Cardiac fibroblast (primary cell): ENCODE data around the gene ARHGEF5.
A peak's percentile ranks its signal among the peaks of the same experiment; 100 is the strongest.

ENCODE experiments used
- DNase-seq, 2 donors: peaks; one replicate each; pipeline versions ENCODE4 v3.0.0 to v3.0.0-alpha.2; 2010; ENCODE audit warnings: low read depth in 2 of 2
- H3K4me3 ChIP-seq, 2 donors: replicated peaks in 1 of 2; 1 replicate in 1 of 2; 2 replicates in 1 of 2; pipeline ENCODE4 v1.5.1; 2011; ENCODE audit warnings: low read depth in 2 of 2, low read length in 2 of 2, mild to moderate bottlenecking in 2 of 2, moderate library complexity in 1 of 2
- TF ChIP-seq, protein P1 (sequence below): IDR thresholded peaks from one replicate; pipeline ENCODE4 v1.5.1; 2011; ENCODE audit warnings: low read depth, mild to moderate bottlenecking, low read length, inconsistent platforms

Gene ARHGEF5

DNA sequence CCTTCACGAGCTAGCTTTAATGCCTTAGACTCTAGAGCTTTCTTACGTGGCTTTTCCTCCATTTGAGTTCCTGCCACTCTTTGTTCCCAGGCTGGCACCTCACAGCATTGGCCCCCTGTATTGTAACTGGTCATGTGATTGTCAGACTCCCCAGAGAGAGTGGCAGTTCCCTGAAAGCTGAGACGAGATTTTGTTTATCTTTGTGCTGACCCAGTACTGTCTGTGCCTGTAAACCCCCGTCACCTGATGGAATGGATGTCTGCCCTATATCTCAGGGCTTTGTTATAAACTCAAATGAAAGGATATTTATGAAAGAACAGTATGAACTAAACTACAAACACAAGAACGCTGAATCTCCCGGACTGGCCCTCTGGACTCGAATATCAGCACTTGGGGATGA, 35.3 kb downstream of the ARHGEF5 start:
- DNase-seq: no peak
- TF ChIP-seq, protein P1, sequence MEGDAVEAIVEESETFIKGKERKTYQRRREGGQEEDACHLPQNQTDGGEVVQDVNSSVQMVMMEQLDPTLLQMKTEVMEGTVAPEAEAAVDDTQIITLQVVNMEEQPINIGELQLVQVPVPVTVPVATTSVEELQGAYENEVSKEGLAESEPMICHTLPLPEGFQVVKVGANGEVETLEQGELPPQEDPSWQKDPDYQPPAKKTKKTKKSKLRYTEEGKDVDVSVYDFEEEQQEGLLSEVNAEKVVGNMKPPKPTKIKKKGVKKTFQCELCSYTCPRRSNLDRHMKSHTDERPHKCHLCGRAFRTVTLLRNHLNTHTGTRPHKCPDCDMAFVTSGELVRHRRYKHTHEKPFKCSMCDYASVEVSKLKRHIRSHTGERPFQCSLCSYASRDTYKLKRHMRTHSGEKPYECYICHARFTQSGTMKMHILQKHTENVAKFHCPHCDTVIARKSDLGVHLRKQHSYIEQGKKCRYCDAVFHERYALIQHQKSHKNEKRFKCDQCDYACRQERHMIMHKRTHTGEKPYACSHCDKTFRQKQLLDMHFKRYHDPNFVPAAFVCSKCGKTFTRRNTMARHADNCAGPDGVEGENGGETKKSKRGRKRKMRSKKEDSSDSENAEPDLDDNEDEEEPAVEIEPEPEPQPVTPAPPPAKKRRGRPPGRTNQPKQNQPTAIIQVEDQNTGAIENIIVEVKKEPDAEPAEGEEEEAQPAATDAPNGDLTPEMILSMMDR: no peak
- no peak overlapping the region for H3K4me3 ChIP-seq

GRCh38 chr7:144391014-144391413, 35.8 kb downstream of the ARHGEF5 start:
- no peak overlapping the region for H3K4me3 ChIP-seq
- TF ChIP-seq, protein P1: no peak

GRCh38 chr7:144391823-144392255, 36.6 kb downstream of the ARHGEF5 start:
- H3K4me3 ChIP-seq: peak overlapping the region; percentile 4 to 20
- peak; percentile 78 to 80 for DNase-seq
- TF ChIP-seq, protein P1: peak; percentile 61

More at GRCh38 chr7:144391014-144391413, 35.8 kb downstream of the ARHGEF5 start:
- DNase-seq: no peak

- no peak overlapping the region for H3K4me3 ChIP-seq
- DNase-seq: no peak
- TF ChIP-seq, protein P1: no peak
These were observed 41.9 kb downstream of the ARHGEF5 start for GRCh38 chr7:144397086-144397485.

- H3K4me3 ChIP-seq: no peak overlapping the region
- no peak for DNase-seq
- TF ChIP-seq, protein P1: no peak
These were observed 43.1 kb downstream of the ARHGEF5 start for GRCh38 chr7:144398291-144398690.

DNA sequence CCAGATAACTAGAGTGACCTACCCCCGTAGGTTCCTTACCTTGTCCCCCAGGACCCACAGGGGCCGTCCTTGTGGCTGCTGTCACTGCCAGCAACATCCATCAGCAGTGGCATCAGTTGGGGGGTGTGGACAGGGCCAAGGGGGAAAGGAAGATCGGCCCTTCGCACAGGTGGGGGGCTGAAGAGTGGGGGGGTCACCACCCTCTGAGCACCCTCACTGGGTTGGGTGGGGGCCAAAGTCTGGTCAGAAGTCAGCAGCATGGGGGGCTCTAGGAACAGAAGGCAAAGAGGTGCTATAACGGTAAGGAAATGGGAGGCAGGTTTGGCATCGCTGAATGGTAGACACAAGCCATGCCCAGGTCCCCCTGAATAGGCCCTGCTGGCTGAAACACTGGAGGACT, 43.7 kb downstream of the ARHGEF5 start:
- H3K4me3 ChIP-seq: no peak overlapping the region
- TF ChIP-seq, protein P1: no peak
- no peak for DNase-seq

- no peak overlapping the region for H3K4me3 ChIP-seq
- TF ChIP-seq, protein P1: no peak
- no peak for DNase-seq
These were observed 44.7 kb downstream of the ARHGEF5 start for GRCh38 chr7:144399946-144400345.
